Muscle of back (tissue), 11 donors: ENCODE results near the gene EPHA8. TPM values are rescaled to one million over a fixed set of nuclear protein-coding genes. Genes with fewer than 3 reads are reported as not detected.

Experiments
- DNase-seq, 3 donors: peaks; one replicate each; pipeline versions ENCODE4 v3.0.0 to v3.0.0-alpha.2; 2013
- polyA plus RNA-seq, 10 donors: library from polyadenylated mRNA; unstranded; fragments of 120-200 nt; gene quantifications; one replicate each; pipeline ENCODE4 v1.2.1, GENCODE V29; 2013; ENCODE audit not compliant: insufficient read length in 10 of 10

EPHA8 gene
- polyA plus RNA-seq, 10 donors, result 0.04 to 0.08 (median 0.08) TPM; not detected in 7

GRCh38 chr1:22566161-22566560 is 2.9 kb downstream of the EPHA8 start:
- no peak for DNase-seq

- no peak for DNase-seq
These were observed 3.9 kb downstream of the EPHA8 start for GRCh38 chr1:22567197-22567596.

GRCh38 chr1:22567994-22568393 is 4.7 kb downstream of the EPHA8 start:
- no peak for DNase-seq

- no peak for DNase-seq
These were observed 6.0 kb downstream of the EPHA8 start for GRCh38 chr1:22569269-22569668.

- DNase-seq, result no peak
These were observed 7.0 kb downstream of the EPHA8 start for GRCh38 chr1:22570140-22570909.

GRCh38 chr1:22572818-22573217 is 9.5 kb downstream of the EPHA8 start:
- DNase-seq, result peak; percentile 19 to 60 (median 26)

GRCh38 chr1:22573237-22573636 is 9.9 kb downstream of the EPHA8 start:
- peak in 1 of 3 donors; percentile 8 for DNase-seq

GRCh38 chr1:22575532-22576149 is 12.4 kb downstream of the EPHA8 start:
- DNase-seq, result no peak

GRCh38 chr1:22576150-22576544 is 12.9 kb downstream of the EPHA8 start:
- no peak for DNase-seq

- DNase-seq, result no peak
These were observed 13.3 kb downstream of the EPHA8 start for GRCh38 chr1:22576617-22577016.

GRCh38 chr1:22578732-22579361 is 15.6 kb downstream of the EPHA8 start:
- DNase-seq, result no peak

- no peak for DNase-seq
These were observed 16.4 kb downstream of the EPHA8 start for GRCh38 chr1:22579541-22580155.

- peak; percentile 5 to 19 (median 12) for DNase-seq
These were observed 19.7 kb downstream of the EPHA8 start for GRCh38 chr1:22582661-22583635.

GRCh38 chr1:22584001-22584562 is 20.8 kb downstream of the EPHA8 start:
- DNase-seq, result peak in 1 of 3 donors; percentile 11

- no peak for DNase-seq
These were observed 21.7 kb downstream of the EPHA8 start for GRCh38 chr1:22584970-22585369.

- DNase-seq, result no peak
These were observed 22.2 kb downstream of the EPHA8 start for GRCh38 chr1:22585471-22585870.

GRCh38 chr1:22586356-22587130 is 23.3 kb downstream of the EPHA8 start:
- DNase-seq, result no peak

- no peak for DNase-seq
These were observed 24.0 kb downstream of the EPHA8 start for GRCh38 chr1:22587247-22587646.

GRCh38 chr1:22588899-22589422 is 25.7 kb downstream of the EPHA8 start:
- DNase-seq, result no peak

GRCh38 chr1:22591576-22591975 is 28.3 kb downstream of the EPHA8 start:
- DNase-seq, result no peak
